Neuronal stem cell (in vitro differentiated cells): ENCODE measurements around the gene LRWD1. TPM values are rescaled to one million over a fixed set of nuclear protein-coding genes. Genes with fewer than 3 reads are reported as not detected.

Source experiments
- DNase-seq: peaks from one replicate; pipeline ENCODE4 v3.0.0-alpha.2; 2013; ENCODE audit warnings: low spot score
- H2AFZ ChIP-seq: one replicate; pipeline ENCODE4 v1.6.1; 2013; ENCODE audit warnings: mild to moderate bottlenecking, low read length, inconsistent platforms
- H2AK5ac ChIP-seq: 2 replicates; pipeline ENCODE4 v1.6.1; 2013; ENCODE audit warnings: low read depth, mild to moderate bottlenecking, inconsistent platforms, low read length, moderate library complexity, mixed read lengths
- H2BK120ac ChIP-seq: 2 replicates; pipeline ENCODE4 v1.6.1; 2013; ENCODE audit warnings: low read depth, mild to moderate bottlenecking, inconsistent platforms, low read length, moderate library complexity, mixed read lengths
- H2BK12ac ChIP-seq: one replicate; pipeline ENCODE4 v1.6.1; 2013; ENCODE audit warnings: low read length, inconsistent platforms
- H2BK15ac ChIP-seq: 2 replicates; pipeline ENCODE4 v1.6.1; 2013; ENCODE audit warnings: mild to moderate bottlenecking, low read length, inconsistent platforms, mixed read lengths
- H2BK5ac ChIP-seq: one replicate; pipeline ENCODE4 v1.6.1; 2013; ENCODE audit warnings: inconsistent platforms, mild to moderate bottlenecking, low read length, moderate library complexity
- H3K14ac ChIP-seq: one replicate; pipeline ENCODE4 v1.6.1; 2013; ENCODE audit warnings: low read length, inconsistent platforms
- H3K18ac ChIP-seq: 2 replicates; pipeline ENCODE4 v1.6.1; 2013; ENCODE audit warnings: low read length, inconsistent platforms
- H3K23ac ChIP-seq: 2 replicates; pipeline ENCODE4 v1.6.1; 2013; ENCODE audit warnings: low read depth, mild to moderate bottlenecking, mixed read lengths, low read length, inconsistent platforms; ENCODE audit not compliant: poor library complexity
- H3K27ac ChIP-seq: replicated peaks from 3 replicates; pipeline ENCODE4 v1.5.1; 2013; ENCODE audit warnings: low read length, inconsistent platforms
- H3K27me3 ChIP-seq, 3 experiments: 2 replicates each; pipeline ENCODE4 v1.6.1; 2013; ENCODE audit warnings: low read length in 3 of 3, mild to moderate bottlenecking in 2 of 3, inconsistent platforms in 1 of 3, low read depth in 1 of 3, mixed read lengths in 1 of 3, moderate library complexity in 1 of 3; ENCODE audit not compliant: control insufficient read depth in 3 of 3, insufficient read depth in 3 of 3
- H3K36me3 ChIP-seq, 2 donors: replicated peaks in 1 of 2; 2 replicates each; pipeline ENCODE4 v1.6.1; 2013; ENCODE audit warnings: low read length in 2 of 2; ENCODE audit not compliant: control insufficient read depth in 2 of 2, insufficient read depth in 2 of 2
- H3K4ac ChIP-seq: 2 replicates; pipeline ENCODE4 v1.6.1; 2013; ENCODE audit warnings: inconsistent platforms, mild to moderate bottlenecking, low read length, moderate library complexity
- H3K4me1 ChIP-seq, 2 donors: 1 replicate in 1 of 2; 2 replicates in 1 of 2; pipeline ENCODE4 v1.6.1; 2013; ENCODE audit warnings: low read length in 2 of 2, low read depth in 1 of 2; ENCODE audit not compliant: control insufficient read depth in 2 of 2, insufficient read depth in 1 of 2
- H3K4me2 ChIP-seq: one replicate; pipeline ENCODE4 v1.6.1; 2013; ENCODE audit warnings: mild to moderate bottlenecking, low read length, inconsistent platforms; ENCODE audit not compliant: insufficient read depth, poor library complexity, severe bottlenecking
- H3K4me3 ChIP-seq, 2 donors: 2 replicates each; pipeline ENCODE4 v1.5.1; 2013; ENCODE audit warnings: low read length in 2 of 2, mild to moderate bottlenecking in 2 of 2, inconsistent platforms in 1 of 2, moderate library complexity in 1 of 2
- H3K79me1 ChIP-seq: one replicate; pipeline ENCODE4 v1.6.1; 2013; ENCODE audit warnings: low read depth, mild to moderate bottlenecking, inconsistent platforms, low read length, moderate library complexity
- H3K9ac ChIP-seq: one replicate; pipeline ENCODE4 v1.6.1; 2013; ENCODE audit warnings: mild to moderate bottlenecking, low read depth, low read length, inconsistent platforms; ENCODE audit not compliant: poor library complexity
- H3K9me3 ChIP-seq, 2 donors: replicated peaks in 1 of 2; 2 replicates each; pipeline versions ENCODE3 to v1.6.1; 2013; ENCODE audit warnings: low read length in 2 of 2, mild to moderate bottlenecking in 2 of 2, inconsistent platforms in 1 of 2, low read depth in 1 of 2, mixed read lengths in 1 of 2, moderate library complexity in 1 of 2; ENCODE audit not compliant: control insufficient read depth in 2 of 2, insufficient read depth in 1 of 2
- H4K8ac ChIP-seq: one replicate; pipeline ENCODE4 v1.6.1; 2013; ENCODE audit warnings: low read depth, mild to moderate bottlenecking, inconsistent platforms, low read length, moderate library complexity
- H4K91ac ChIP-seq: one replicate; pipeline ENCODE4 v1.6.1; 2013; ENCODE audit warnings: low read length, low read depth, mild to moderate bottlenecking, inconsistent platforms; ENCODE audit not compliant: poor library complexity
- WGBS, 2 donors: extraction: QIAGEN DNeasy Blood & Tissue Kit; methylation state at CpG; one replicate each; pipeline ENCODE4 v1.1.7; 2013; ENCODE audit warnings: missing lambda C conversion rate in 2 of 2, mixed read lengths in 1 of 2; ENCODE audit not compliant: insufficient read length in 2 of 2, insufficient replicate concordance in 1 of 2; ENCODE audit errors: extremely low coverage in 2 of 2; 5-methylcytosine and 5-hydroxymethylcytosine counted together
- polyA plus RNA-seq, 2 experiments: library from polyadenylated mRNA; stranded (reverse); fragments of 200-250 nt; gene quantifications; one replicate each; pipeline ENCODE4 v1.2.3, GENCODE V29; 2013

Gene LRWD1
- polyA plus RNA-seq (2013, experiment 1 of 2): 11.0 TPM
- 11.6 TPM for polyA plus RNA-seq (2013, experiment 2 of 2)

GRCh38 chr7:102464577-102465280, at the start of gene LRWD1, which contains the start of gene ALKBH4:
TSS of gene LRWD1 (plus strand) at chr7:102464984. CDS start at chr7:102465081, 97 bp downstream.
TSS of gene ALKBH4 (minus strand) at chr7:102464863. CDS start at chr7:102464836, 27 bp downstream.
- H2BK15ac ChIP-seq: peak within 1 kb of the TSS; percentile 67
- H2BK120ac ChIP-seq: no peak within 1 kb of the TSS
- peak within 1 kb of the TSS; percentile 66 for H4K8ac ChIP-seq
- H4K91ac ChIP-seq: no peak within 1 kb of the TSS
- H3K9me3 ChIP-seq: peaks cover 0 to 2% of the 10 kb centered on the region in 2 donors
- H3K4me3 ChIP-seq: peak within 1 kb of the TSS; percentile 90 to 97
- H2AK5ac ChIP-seq: peak within 1 kb of the TSS; percentile 29
- H3K36me3 ChIP-seq: peaks cover 11 to 30% of the 10 kb centered on the region in 2 donors
- peak within 1 kb of the TSS; percentile 93 for H3K4me2 ChIP-seq
- peak within 1 kb of the TSS; percentile 87 for H3K23ac ChIP-seq
- peak within 1 kb of the TSS; percentile 97 for H3K9ac ChIP-seq
- peak within 1 kb of the TSS; percentile 72 for H2BK5ac ChIP-seq
- H3K27me3 ChIP-seq: no peaks in the 10 kb centered on the region
- peak within 1 kb of the TSS; percentile 99 for H3K14ac ChIP-seq
- peak within 1 kb of the TSS; percentile 99 for H2AFZ ChIP-seq
- peak within 1 kb of the TSS; percentile 26 for H3K4ac ChIP-seq
- H3K18ac ChIP-seq: peak within 1 kb of the TSS; percentile 97
- no peak within 1 kb of the TSS for H3K27ac ChIP-seq
- peaks cover 6% of the 10 kb centered on the region in 2 donors for H3K4me1 ChIP-seq
- DNase-seq: peak; percentile 92
- H3K79me1 ChIP-seq: peaks cover 14% of the 10 kb centered on the region
- peak within 1 kb of the TSS; percentile 50 for H2BK12ac ChIP-seq
- WGBS, 2 donors: no CpG with 5 or more reads among the region's 81 CpGs

GRCh38 chr7:102415685-102416225, 49.0 kb upstream of the LRWD1 start:
- H3K23ac ChIP-seq: peak overlapping the region; percentile 32
- no peak overlapping the region for H2AK5ac ChIP-seq
- no peaks in the 10 kb centered on the region for H3K27me3 ChIP-seq
- H3K27ac ChIP-seq: no peak overlapping the region
- peaks cover 29 to 96% of the 10 kb centered on the region in 2 donors for H3K36me3 ChIP-seq
- WGBS, 2 donors: no CpG with 5 or more reads among the region's 12 CpGs
- no peak overlapping the region for H2BK12ac ChIP-seq
- H3K14ac ChIP-seq: no peak overlapping the region
- peak overlapping the region in 1 of 2 donors; percentile 53 for H3K4me3 ChIP-seq
- no peak overlapping the region for H3K4me2 ChIP-seq
- no peak overlapping the region for H3K9ac ChIP-seq
- H4K8ac ChIP-seq: no peak overlapping the region
- H2BK120ac ChIP-seq: no peak overlapping the region
- H2BK5ac ChIP-seq: no peak overlapping the region
- no peak overlapping the region for H3K4ac ChIP-seq
- H2AFZ ChIP-seq: no peak overlapping the region
- H3K4me1 ChIP-seq: no peaks in the 10 kb centered on the region
- H3K18ac ChIP-seq: no peak overlapping the region
- H3K9me3 ChIP-seq: no peaks in the 10 kb centered on the region
- H3K79me1 ChIP-seq: peaks cover 7% of the 10 kb centered on the region
- H2BK15ac ChIP-seq: no peak overlapping the region
- no peak for DNase-seq
- no peak overlapping the region for H4K91ac ChIP-seq

GRCh38 chr7:102416406-102416805, 48.4 kb upstream of the LRWD1 start:
- no peak overlapping the region for H2BK15ac ChIP-seq
- no peak overlapping the region for H3K23ac ChIP-seq
- H2AK5ac ChIP-seq: no peak overlapping the region
- H2BK5ac ChIP-seq: no peak overlapping the region
- H3K4me3 ChIP-seq: no peak overlapping the region
- DNase-seq: no peak
- no peak overlapping the region for H3K4ac ChIP-seq
- H3K14ac ChIP-seq: no peak overlapping the region
- WGBS, 2 donors: no CpG with 5 or more reads among the region's 6 CpGs
- H3K36me3 ChIP-seq: peaks cover 31 to 96% of the 10 kb centered on the region in 2 donors
- no peak overlapping the region for H4K91ac ChIP-seq
- no peak overlapping the region for H3K27ac ChIP-seq
- no peak overlapping the region for H3K18ac ChIP-seq
- no peak overlapping the region for H3K9ac ChIP-seq
- H3K9me3 ChIP-seq: no peaks in the 10 kb centered on the region
- no peak overlapping the region for H2AFZ ChIP-seq
- H3K79me1 ChIP-seq: peaks cover 7% of the 10 kb centered on the region
- no peak overlapping the region for H4K8ac ChIP-seq
- H2BK12ac ChIP-seq: no peak overlapping the region
- no peaks in the 10 kb centered on the region for H3K27me3 ChIP-seq
- no peak overlapping the region for H2BK120ac ChIP-seq
- no peaks in the 10 kb centered on the region for H3K4me1 ChIP-seq
- H3K4me2 ChIP-seq: no peak overlapping the region

GRCh38 chr7:102417105-102417504, 47.7 kb upstream of the LRWD1 start:
- Histone ChIP-seq H4K91ac (no peak overlapping the region), H3K9ac (no peak overlapping the region), H3K9me3 (no peaks in the 10 kb centered on the region), H3K27me3 (no peaks in the 10 kb centered on the region), H3K79me1 (peaks cover 7% of the 10 kb centered on the region), H3K36me3 (peaks cover 31 to 96% of the 10 kb centered on the region in 2 donors), H4K8ac (no peak overlapping the region), H3K14ac (no peak overlapping the region), H3K23ac (no peak overlapping the region), H3K18ac (no peak overlapping the region), H2BK12ac (no peak overlapping the region), H3K4me1 (no peaks in the 10 kb centered on the region), H3K4me3 (no peak overlapping the region), H3K4ac (no peak overlapping the region), H2AK5ac (no peak overlapping the region), H3K27ac (no peak overlapping the region), H2BK15ac (no peak overlapping the region), H2BK5ac (no peak overlapping the region), H2BK120ac (no peak overlapping the region), H3K4me2 (no peak overlapping the region), H2AFZ (no peak overlapping the region)
- no peak for DNase-seq
- no CpG with 5 or more reads among the region's 3 CpGs for WGBS, 2 donors
